ENCODE results near the gene PCDHA12.

- TF ChIP-seq EZH2 (IDR thresholded peaks at IDR 0.05; ENCODE audit: insufficient read depth, low read length): no peak
- peak; percentile 5 for TF ChIP-seq CTCF (IDR thresholded peaks at IDR 0.05; ENCODE audit: insufficient read depth, low read depth, low read length)
Measured at GRCh38 chr5:140840978-140841962, 33.8 kb upstream of the PCDHA12 start, which contains the start of gene PCDHA8.
